Epithelial cell of proximal tubule (primary cell): ENCODE data around the gene SUSD5. TPM values are rescaled to one million over a fixed set of nuclear protein-coding genes. Genes with fewer than 3 reads are reported as not detected.

Experiments used
- DNase-seq: peaks from one replicate; pipeline ENCODE4 v3.0.0-alpha.2; 2011; ENCODE audit warnings: low read depth
- H3K4me3 ChIP-seq: 2 replicates; pipeline ENCODE4 v1.5.1; 2011; ENCODE audit warnings: low read depth, mild to moderate bottlenecking, low read length
- total RNA-seq: library from RNA; depleted of rRNA; stranded (reverse); fragments of >200 nt; gene quantifications from 2 replicates; pipeline ENCODE4 v1.2.3, GENCODE V29; 2015
- TF ChIP-seq, protein P1 (sequence below): conservative IDR thresholded peaks from 2 replicates; pipeline ENCODE4 v1.5.1; 2012; ENCODE audit warnings: low read depth, mild to moderate bottlenecking, low read length

Gene SUSD5
- total RNA-seq, 1 donor from 2014 or later: 0.92 TPM

DNA sequence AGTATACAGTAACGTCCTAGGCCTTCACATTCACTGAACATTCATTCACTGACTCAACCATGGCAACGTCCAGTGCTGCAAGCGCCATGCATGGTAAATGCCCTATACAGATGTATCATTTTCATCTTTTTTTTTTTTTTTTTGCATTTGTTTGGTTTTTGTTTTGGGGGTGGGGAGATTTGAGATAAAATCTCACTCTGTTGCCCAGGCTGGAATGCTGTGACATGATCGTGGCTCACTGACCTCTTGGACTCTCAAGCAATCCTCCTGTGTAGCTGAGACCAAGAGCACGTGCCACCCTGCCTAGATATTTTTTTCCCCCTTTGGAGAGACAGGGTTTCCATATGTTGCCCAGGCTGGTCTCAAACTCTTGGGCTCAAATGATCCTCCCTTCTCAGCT lies 37.4 kb downstream of the SUSD5 start:
- DNase-seq: no peak
- TF ChIP-seq, protein P1, sequence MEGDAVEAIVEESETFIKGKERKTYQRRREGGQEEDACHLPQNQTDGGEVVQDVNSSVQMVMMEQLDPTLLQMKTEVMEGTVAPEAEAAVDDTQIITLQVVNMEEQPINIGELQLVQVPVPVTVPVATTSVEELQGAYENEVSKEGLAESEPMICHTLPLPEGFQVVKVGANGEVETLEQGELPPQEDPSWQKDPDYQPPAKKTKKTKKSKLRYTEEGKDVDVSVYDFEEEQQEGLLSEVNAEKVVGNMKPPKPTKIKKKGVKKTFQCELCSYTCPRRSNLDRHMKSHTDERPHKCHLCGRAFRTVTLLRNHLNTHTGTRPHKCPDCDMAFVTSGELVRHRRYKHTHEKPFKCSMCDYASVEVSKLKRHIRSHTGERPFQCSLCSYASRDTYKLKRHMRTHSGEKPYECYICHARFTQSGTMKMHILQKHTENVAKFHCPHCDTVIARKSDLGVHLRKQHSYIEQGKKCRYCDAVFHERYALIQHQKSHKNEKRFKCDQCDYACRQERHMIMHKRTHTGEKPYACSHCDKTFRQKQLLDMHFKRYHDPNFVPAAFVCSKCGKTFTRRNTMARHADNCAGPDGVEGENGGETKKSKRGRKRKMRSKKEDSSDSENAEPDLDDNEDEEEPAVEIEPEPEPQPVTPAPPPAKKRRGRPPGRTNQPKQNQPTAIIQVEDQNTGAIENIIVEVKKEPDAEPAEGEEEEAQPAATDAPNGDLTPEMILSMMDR: no peak
- no peak overlapping the region for H3K4me3 ChIP-seq

DNA sequence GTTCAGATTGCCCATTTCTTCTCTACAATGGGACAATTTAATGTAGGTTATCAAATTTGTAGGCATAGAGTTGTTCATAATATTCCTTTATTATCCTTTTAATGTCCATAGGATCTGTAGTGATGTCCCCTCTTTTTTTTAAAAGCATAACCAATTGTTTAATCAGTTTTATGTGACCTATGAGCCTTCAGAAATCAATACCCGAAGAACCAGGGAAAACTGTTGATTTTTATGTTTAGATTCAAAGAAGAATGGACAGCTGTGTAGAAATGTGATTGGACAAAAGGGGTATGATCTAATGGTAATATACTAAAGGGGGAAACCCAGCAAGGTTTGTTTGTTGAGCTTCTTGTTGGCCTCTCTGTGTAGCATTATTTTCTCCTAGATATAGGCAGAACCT lies 39.5 kb downstream of the SUSD5 start:
- TF ChIP-seq, protein P1: no peak
- no peak for DNase-seq
- no peak overlapping the region for H3K4me3 ChIP-seq

DNA sequence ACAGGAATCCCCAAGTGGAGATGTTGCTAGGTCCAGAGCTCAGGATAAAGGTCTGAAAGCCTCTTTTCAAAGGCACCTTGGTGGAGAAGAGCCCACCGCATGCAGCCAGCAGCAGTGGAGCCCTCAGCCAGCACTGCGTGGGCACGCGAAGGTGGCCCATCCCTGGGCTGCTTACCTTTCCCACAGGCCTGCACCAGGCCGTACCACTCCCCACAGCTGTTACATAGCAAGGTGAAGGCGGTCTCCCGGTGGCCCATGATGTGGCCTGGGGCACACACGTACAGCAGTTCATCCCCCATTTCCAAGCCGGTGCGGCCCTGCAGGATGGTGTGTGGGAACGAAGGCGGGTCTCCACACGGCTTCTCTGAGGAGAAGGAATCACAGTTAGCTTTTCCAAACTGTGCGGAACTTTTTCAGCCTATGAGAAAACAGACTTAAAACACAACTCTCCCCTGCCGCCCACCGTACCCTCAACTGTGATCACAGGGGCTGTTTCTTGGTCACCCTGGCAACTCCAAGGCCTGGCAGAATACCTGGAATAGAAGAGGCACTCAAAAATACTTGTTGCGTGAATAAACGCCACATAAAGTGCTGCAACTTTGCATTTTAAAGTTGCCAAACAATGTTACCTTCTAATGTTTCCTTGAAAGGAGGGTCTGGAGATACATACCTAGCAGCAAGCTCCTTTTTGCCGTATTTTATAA lies 43.7 kb downstream of the SUSD5 start:
- TF ChIP-seq, protein P1: no peak
- H3K4me3 ChIP-seq: no peak overlapping the region
- DNase-seq: no peak

DNA sequence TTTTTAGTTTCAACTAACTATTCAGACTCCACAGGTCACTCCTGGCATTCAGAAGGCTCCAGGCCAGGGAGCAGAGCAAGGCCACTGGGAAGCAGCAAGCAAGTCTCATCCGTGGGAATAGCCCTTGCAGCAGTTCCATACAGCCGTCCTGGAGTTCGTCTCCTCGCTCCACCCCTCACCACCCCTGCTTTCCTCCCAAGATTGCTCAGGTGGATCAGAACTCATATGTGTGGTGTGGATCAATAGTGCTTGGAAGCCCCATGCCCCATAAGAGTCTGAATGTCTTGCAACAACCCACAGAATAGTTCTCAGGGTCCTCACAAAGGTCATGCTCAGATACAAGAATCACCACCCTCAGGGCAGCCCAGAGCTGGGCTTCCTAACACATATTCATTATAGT lies 44.5 kb downstream of the SUSD5 start:
- TF ChIP-seq, protein P1: no peak
- no peak for DNase-seq
- H3K4me3 ChIP-seq: no peak overlapping the region

DNA sequence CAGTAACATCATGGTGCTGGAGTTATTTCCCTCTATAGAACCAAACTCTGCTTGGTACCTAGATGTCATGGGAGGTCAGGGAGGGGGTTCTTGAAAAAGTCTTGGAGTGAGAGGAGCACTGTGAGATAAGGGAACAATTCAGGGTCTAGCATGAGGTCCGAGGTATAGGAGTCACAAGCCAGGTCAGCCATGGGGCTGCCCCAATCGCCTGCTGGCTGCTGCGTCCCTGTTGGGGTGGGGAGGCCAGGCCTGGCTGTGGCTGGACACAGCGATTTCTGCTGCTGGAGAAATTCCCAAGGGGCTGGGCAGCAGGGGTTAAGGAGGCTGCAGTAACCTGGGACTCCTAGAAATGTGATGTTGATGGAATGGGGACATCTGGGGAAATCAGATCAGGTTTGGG lies 44.9 kb downstream of the SUSD5 start:
- DNase-seq: no peak
- no peak overlapping the region for H3K4me3 ChIP-seq
- TF ChIP-seq, protein P1: no peak

DNA sequence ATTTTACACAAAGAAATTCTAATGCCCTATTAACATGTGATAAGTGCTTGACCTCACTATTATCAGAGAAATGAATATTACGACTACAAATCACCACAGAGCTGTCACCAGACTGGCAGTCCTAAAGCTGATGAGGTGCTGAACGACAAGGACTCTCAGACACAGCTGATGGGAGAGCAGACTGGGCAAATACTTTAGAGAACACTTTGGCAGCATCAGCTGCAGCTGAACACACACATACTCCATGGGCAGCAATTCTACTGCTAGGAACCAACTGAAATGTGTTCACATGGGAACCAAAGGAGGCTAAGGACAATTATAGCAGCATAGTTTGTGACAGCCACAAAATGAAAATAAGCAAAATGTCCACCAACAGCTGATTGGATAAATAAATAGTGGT lies 45.5 kb downstream of the SUSD5 start:
- no peak overlapping the region for H3K4me3 ChIP-seq
- TF ChIP-seq, protein P1: no peak
- DNase-seq: no peak

DNA sequence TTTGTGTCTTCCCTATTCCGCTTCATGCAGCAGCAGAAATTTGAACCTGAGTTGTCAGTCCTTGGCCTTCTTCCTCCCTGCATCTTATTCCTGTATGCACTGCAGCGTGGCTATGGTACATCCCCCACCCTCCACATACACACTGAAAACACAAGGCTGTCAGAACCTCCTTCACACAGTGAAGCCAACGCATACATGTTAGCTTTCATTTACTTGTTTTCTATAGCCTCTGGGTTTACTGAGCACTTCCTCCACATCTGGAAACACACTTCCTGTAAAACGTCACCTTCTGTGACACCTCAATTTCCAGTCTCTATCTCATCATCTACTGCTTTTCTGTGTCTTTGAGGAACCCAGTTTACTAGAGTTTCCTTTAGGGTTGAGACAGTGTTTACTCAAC lies 47.0 kb downstream of the SUSD5 start:
- TF ChIP-seq, protein P1: no peak
- no peak for DNase-seq
- H3K4me3 ChIP-seq: no peak overlapping the region
